Testis (tissue), 3 donors: ENCODE results near the gene SEPTIN5. TPM values are rescaled to one million over a fixed set of nuclear protein-coding genes. Genes with fewer than 3 reads are reported as not detected.

Source experiments
- DNase-seq: peaks from one replicate; pipeline ENCODE4 v3.0.0-alpha.2; 2019
- H3K27ac ChIP-seq, 2 donors: fragments of 200-600 bp; sonication (generic); one replicate each; pipeline ENCODE4 v1.5.1; 2019
- H3K27me3 ChIP-seq: fragments of 200-600 bp; sonication (generic); one replicate; pipeline ENCODE4 v1.5.1; 2019
- H3K36me3 ChIP-seq: fragments of 200-600 bp; sonication (generic); one replicate; pipeline ENCODE4 v1.5.1; 2017; ENCODE audit warnings: low read depth; ENCODE audit errors: missing control alignments
- H3K4me1 ChIP-seq: fragments of 200-600 bp; sonication (generic); one replicate; pipeline ENCODE4 v1.5.1; 2019
- H3K4me3 ChIP-seq, 2 donors: fragments of 200-600 bp; sonication (generic); one replicate each; pipeline ENCODE4 v1.5.1; 2017 to 2019
- H3K9me3 ChIP-seq: fragments of 200-600 bp; sonication (generic); one replicate; pipeline ENCODE4 v1.5.1; 2017
- POLR2A ChIP-seq: fragments of 450-650 bp; IDR thresholded peaks from one replicate; pipeline ENCODE4 v1.6.1; 2017; ENCODE audit warnings: antibody characterized with exemption, mild to moderate bottlenecking, moderate library complexity
- WGBS, 2 donors: methylation state at CpG; one replicate each; pipeline ENCODE4 v1.1.5; 2018; 5-methylcytosine and 5-hydroxymethylcytosine counted together
- intact Hi-C: fragments of 100-400 bp; cut with DNase I; formaldehyde crosslinking; loops from one replicate; pipeline ENCODE4 v1.15.1; 2023; ENCODE audit warnings: low total_unique reads
- polyA plus RNA-seq: library from polyadenylated mRNA; stranded (reverse); fragments of 350-450 nt; fragmentation: Illumina TruSeq; extraction: RNeasy Lipid Tissue Mini Kit (QIAGEN cat#74804); gene quantifications from one replicate; pipeline ENCODE4 v1.2.3, GENCODE V29; 2014; ENCODE audit warnings: low read depth, low replicate concordance; ENCODE audit not compliant: insufficient read depth
- total RNA-seq, 2 donors: library from RNA; depleted of rRNA; stranded (reverse); fragments of >200 nt; gene quantifications; one replicate each; pipeline ENCODE4 v1.2.3, GENCODE V29; 2016
- TF ChIP-seq, protein P1 (sequence below), 3 experiments: fragments of 450-650 bp in 2 of 3; fragments of 200-600 bp in 1 of 3; sonication (generic) in 1 of 3; IDR thresholded peaks; one replicate each; pipeline ENCODE4 v1.5.1; 2016 to 2019; ENCODE audit warnings: antibody characterized with exemption in 3 of 3, mild to moderate bottlenecking in 2 of 3, moderate library complexity in 1 of 3

The SEPTIN5 gene
- total and polyA plus RNA-seq, 3 donors from 2014 or later = 33.9 to 89.3 (median 68.9) TPM

DNA sequence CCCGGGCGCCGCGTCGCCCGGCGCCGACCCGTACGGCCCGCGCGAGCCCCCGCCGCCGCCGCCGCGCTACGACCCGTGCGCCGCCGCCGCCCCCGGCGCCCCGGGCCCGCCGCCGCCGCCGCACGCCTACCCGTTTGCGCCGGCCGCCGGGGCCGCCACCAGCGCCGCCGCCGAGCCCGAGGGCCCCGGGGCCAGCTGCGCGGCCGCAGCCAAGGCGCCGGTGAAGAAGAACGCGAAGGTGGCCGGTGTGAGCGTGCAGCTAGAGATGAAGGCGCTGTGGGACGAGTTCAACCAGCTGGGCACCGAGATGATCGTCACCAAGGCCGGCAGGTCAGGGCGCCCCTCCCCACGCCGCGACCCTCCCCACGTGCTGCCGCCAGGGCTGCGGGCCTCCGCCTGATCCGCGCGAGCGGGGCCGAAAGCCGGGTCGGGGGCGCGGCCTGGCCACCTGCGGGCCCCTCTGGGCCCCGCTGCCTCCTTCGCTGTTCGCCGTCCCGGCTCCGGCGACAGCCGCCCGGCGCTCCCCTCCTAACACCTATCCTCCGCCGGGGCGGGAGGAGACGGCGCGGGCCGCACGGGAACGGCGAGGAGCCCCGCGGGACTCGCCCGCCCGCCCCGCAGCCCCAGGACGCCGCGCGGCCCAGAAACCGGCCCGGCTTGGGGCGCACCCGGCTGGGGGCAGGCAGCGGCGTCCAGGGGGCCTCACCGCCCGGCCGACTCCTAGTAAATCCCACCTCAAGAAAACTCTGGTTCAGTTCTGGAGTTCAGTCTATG, 46.8 kb downstream of the SEPTIN5 start:
- 10 to 60% methylated on average over 2 to 112 of the region's 117 CpGs for WGBS, 2 donors
- no peak for TF ChIP-seq POLR2A
- TF ChIP-seq, protein P1, sequence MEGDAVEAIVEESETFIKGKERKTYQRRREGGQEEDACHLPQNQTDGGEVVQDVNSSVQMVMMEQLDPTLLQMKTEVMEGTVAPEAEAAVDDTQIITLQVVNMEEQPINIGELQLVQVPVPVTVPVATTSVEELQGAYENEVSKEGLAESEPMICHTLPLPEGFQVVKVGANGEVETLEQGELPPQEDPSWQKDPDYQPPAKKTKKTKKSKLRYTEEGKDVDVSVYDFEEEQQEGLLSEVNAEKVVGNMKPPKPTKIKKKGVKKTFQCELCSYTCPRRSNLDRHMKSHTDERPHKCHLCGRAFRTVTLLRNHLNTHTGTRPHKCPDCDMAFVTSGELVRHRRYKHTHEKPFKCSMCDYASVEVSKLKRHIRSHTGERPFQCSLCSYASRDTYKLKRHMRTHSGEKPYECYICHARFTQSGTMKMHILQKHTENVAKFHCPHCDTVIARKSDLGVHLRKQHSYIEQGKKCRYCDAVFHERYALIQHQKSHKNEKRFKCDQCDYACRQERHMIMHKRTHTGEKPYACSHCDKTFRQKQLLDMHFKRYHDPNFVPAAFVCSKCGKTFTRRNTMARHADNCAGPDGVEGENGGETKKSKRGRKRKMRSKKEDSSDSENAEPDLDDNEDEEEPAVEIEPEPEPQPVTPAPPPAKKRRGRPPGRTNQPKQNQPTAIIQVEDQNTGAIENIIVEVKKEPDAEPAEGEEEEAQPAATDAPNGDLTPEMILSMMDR (IDR thresholded peaks at IDR 0.05) = no peak
- intact Hi-C loops = no loop called here
- no peaks in the 10 kb centered on the region for H3K4me1 ChIP-seq
- DNase-seq = no peak
- no peaks in the 10 kb centered on the region for H3K9me3 ChIP-seq
- H3K4me3 ChIP-seq = peak overlapping the region in 1 of 2 donors; percentile 24
- H3K27ac ChIP-seq = no peak overlapping the region
- no peaks in the 10 kb centered on the region for H3K36me3 ChIP-seq
- H3K27me3 ChIP-seq = no peaks in the 10 kb centered on the region

DNA sequence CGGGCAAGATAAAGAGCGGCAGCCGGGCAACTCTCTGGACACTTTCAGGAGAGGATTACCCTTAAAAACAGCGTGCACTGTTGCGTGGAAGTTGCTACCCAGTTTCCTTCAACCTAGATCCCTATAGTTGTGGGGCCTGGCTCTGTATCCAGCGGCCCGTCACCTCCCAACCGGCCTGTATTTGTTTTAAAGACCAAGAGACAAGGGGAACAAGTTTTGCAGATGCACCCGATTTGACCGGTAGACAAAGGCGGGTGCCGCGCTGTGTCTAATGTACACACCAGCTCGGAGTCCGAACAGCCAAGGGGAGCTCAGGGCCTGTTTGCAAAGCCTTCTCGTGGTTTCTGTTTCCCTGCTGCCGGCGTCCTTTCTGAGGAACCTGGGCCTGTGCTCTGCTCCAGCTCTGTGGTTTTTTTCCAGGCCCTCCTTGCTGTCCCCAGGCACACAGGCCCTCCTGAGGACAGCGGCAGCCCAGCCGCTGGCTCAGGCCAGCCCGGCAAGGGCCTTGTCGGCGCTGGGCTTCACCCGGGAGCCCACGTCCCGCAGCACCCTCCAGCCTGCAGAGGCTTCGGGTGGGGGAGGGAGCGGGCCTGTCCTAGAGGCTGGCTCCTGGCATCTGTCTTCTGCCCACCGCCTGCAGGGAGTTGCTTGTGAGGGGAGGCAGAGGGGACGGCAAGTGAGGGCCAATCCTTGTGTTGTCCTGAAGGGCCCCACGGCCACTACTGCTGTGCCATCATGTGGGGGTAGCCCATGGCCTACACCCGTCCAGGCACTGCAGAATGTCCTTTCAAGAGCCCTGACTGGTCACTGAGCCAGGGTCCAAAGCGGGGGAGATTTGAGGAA, 47.6 kb downstream of the SEPTIN5 start:
- no peak overlapping the region for H3K4me3 ChIP-seq
- H3K9me3 ChIP-seq = no peaks in the 10 kb centered on the region
- TF ChIP-seq, protein P1 (IDR thresholded peaks at IDR 0.05) = no peak
- no peak for TF ChIP-seq POLR2A
- DNase-seq = no peak
- no peaks in the 10 kb centered on the region for H3K36me3 ChIP-seq
- WGBS, 2 donors = 67 to 82% methylated on average over 20 to 33 of the region's 33 CpGs
- intact Hi-C loops = no loop called here
- H3K27me3 ChIP-seq = no peaks in the 10 kb centered on the region
- no peak overlapping the region for H3K27ac ChIP-seq
- H3K4me1 ChIP-seq = peaks cover 2% of the 10 kb centered on the region

DNA sequence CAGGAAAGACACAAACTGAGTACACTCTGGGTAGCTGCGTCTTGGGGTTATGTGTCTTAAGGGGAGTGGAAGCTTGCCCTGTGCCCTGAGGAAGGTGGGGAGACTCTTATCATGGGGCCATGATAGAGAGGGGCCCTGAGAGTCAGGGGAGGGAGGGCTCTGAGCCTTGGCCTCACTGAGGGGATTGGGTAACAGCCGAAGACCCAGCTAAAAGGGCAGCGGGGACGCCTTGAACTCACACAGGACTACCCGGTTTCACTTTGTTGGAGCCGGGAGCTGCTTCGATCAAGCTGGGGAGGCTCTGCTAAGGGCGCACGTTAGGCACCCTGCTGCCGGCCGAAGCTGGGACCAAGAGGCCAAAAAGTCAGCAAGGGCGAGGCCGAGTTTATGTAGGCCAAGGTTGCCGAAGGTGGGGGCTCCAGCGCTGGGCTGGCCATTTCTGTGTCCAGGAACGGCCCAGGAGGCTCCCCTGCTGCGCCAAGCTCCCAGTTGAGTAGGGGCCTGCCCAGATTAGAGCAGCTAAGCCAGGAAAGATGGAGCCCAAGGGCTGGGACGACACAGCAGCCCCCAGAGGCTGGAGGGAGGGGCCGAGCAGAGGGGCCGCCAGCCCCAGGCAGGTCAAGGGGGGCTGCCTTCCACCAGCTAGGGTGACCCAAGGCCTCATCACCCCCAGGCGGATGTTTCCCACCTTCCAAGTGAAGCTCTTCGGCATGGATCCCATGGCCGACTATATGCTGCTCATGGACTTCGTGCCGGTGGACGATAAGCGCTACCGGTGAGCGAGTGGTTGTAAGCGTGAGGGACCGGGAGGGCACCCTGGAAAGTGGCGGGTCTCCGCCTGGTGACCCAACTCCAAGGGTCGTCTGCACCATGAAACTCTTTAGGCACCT, 48.5 kb downstream of the SEPTIN5 start:
- Histone ChIP-seq H3K27ac (no peak overlapping the region), H3K36me3 (no peaks in the 10 kb centered on the region), H3K27me3 (no peaks in the 10 kb centered on the region), H3K4me1 (peaks cover 6% of the 10 kb centered on the region), H3K9me3 (no peaks in the 10 kb centered on the region), H3K4me3 (no peak overlapping the region)
- TF ChIP-seq, protein P1 (IDR thresholded peaks at IDR 0.05) = no peak
- TF ChIP-seq POLR2A = no peak
- DNase-seq = no peak
- intact Hi-C loops = no loop called here
- 88 to 89% methylated on average over 20 to 34 of the region's 34 CpGs for WGBS, 2 donors

DNA sequence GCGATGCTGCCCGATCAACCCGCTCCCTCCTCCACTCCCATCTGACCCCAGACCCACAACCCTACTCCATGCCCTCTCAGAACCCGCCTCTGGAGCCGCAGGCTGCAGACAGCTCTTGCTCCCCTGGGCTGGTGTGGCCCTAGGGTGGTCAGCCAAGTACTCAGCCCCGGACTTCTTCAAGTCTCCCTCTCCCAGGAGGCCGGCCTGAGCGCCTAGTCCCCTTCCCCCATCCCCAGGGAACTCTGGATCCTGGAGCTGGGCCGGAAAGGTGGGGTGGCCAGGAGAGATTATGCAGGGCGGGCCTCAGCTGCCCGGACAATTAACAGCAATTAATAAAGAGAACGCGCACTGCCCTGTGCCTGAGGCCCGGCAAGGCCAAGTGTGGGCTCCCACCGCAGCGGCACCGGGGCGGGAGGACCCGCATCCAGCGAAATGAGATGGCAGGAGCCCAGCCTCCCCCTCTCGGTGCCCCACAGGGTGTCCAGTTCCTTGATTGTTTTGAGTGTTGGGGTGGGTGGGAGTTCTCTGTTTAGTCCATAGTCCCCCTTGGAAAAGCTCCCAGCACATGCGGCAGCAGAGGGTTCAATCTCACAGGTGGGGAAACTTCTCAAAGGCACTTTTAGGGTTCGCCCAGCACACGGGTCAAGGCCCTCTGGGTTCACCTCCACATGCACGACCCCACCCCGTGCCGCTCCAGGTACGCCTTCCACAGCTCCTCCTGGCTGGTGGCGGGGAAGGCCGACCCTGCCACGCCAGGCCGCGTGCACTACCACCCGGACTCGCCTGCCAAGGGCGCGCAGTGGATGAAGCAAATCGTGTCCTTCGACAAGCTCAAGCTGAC, 49.4 kb downstream of the SEPTIN5 start:
- 72 to 77% methylated on average over 28 to 39 of the region's 39 CpGs for WGBS, 2 donors
- TF ChIP-seq POLR2A = no peak
- TF ChIP-seq, protein P1 (IDR thresholded peaks at IDR 0.05) = no peak
- Histone ChIP-seq H3K36me3 (no peaks in the 10 kb centered on the region), H3K4me1 (peaks cover 8% of the 10 kb centered on the region), H3K9me3 (no peaks in the 10 kb centered on the region), H3K27ac (no peak overlapping the region), H3K4me3 (no peak overlapping the region), H3K27me3 (no peaks in the 10 kb centered on the region)
- no peak for DNase-seq
- intact Hi-C loops = no loop called here
